H9 (cell line): ENCODE results near the gene HOXD4. TPM values are rescaled to one million over a fixed set of nuclear protein-coding genes. Genes with fewer than 3 reads are reported as not detected.

Experiments used
- DNase-seq: peaks from one replicate; pipeline ENCODE4 v3.0.0-alpha.2; 2017
- H2AFZ ChIP-seq: one replicate; pipeline ENCODE4 v1.6.1; 2013; ENCODE audit warnings: mild to moderate bottlenecking, low read length, control low read depth, moderate library complexity
- H2AK5ac ChIP-seq: 2 replicates; pipeline ENCODE4 v1.6.1; 2013; ENCODE audit warnings: low read length, control low read depth, mixed read lengths; ENCODE audit not compliant: insufficient read length
- H2BK120ac ChIP-seq: one replicate; pipeline ENCODE4 v1.6.1; 2013; ENCODE audit warnings: low read depth, mild to moderate bottlenecking, low read length, control low read depth, inconsistent platforms; ENCODE audit not compliant: poor library complexity, severe bottlenecking
- H2BK12ac ChIP-seq: 2 replicates; pipeline ENCODE4 v1.6.1; 2013; ENCODE audit warnings: low read length, control low read depth, mixed read lengths, low read depth; ENCODE audit not compliant: insufficient read length
- H2BK15ac ChIP-seq: 2 replicates; pipeline ENCODE4 v1.6.1; 2013; ENCODE audit warnings: low read depth, low read length, control low read depth
- H2BK20ac ChIP-seq: one replicate; pipeline ENCODE4 v1.6.1; 2013; ENCODE audit warnings: low read depth, mild to moderate bottlenecking, low read length, control low read depth, inconsistent platforms; ENCODE audit not compliant: poor library complexity, severe bottlenecking
- H2BK5ac ChIP-seq: 2 replicates; pipeline ENCODE4 v1.6.1; 2013; ENCODE audit warnings: low read length, control low read depth, mixed read lengths; ENCODE audit not compliant: insufficient read length
- H3K14ac ChIP-seq: 2 replicates; pipeline ENCODE4 v1.6.1; 2013; ENCODE audit warnings: low read length, control low read depth; ENCODE audit not compliant: insufficient read depth
- H3K18ac ChIP-seq: 2 replicates; pipeline ENCODE4 v1.6.1; 2013; ENCODE audit warnings: low read depth, mild to moderate bottlenecking, mixed read lengths, low read length, control low read depth; ENCODE audit not compliant: insufficient read length
- H3K23ac ChIP-seq: 2 replicates; pipeline ENCODE4 v1.6.1; 2013; ENCODE audit warnings: low read length, control low read depth, mixed read lengths, low read depth; ENCODE audit not compliant: insufficient read length
- H3K23me2 ChIP-seq: 2 replicates; pipeline ENCODE4 v1.6.1; 2013; ENCODE audit warnings: low read depth, mild to moderate bottlenecking, mixed read lengths, low read length, control low read depth; ENCODE audit not compliant: insufficient read length, poor library complexity, severe bottlenecking
- H3K27ac ChIP-seq: 2 replicates; pipeline ENCODE4 v1.5.1; 2013; ENCODE audit warnings: low read length, control low read depth, mixed read lengths, low read depth; ENCODE audit not compliant: insufficient read length
- H3K27me3 ChIP-seq: 2 replicates; pipeline ENCODE4 v1.6.1; 2013; ENCODE audit warnings: low read length, control low read depth, inconsistent platforms; ENCODE audit not compliant: insufficient read depth
- H3K4ac ChIP-seq: 2 replicates; pipeline ENCODE4 v1.6.1; 2013; ENCODE audit warnings: low read depth, mild to moderate bottlenecking, control low read depth, inconsistent platforms, low read length, moderate library complexity
- H3K4me1 ChIP-seq: 2 replicates; pipeline ENCODE4 v1.6.1; 2013; ENCODE audit warnings: low read length, control low read depth, inconsistent platforms; ENCODE audit not compliant: insufficient read depth
- H3K4me2 ChIP-seq: 2 replicates; pipeline ENCODE4 v1.6.1; 2013; ENCODE audit warnings: low read length, control low read depth, mixed read lengths; ENCODE audit not compliant: insufficient read length, insufficient read depth
- H3K56ac ChIP-seq: 2 replicates; pipeline ENCODE4 v1.6.1; 2013; ENCODE audit warnings: low read depth, mild to moderate bottlenecking, mixed read lengths, low read length, control low read depth; ENCODE audit not compliant: insufficient read length
- H3K79me1 ChIP-seq: 2 replicates; pipeline ENCODE4 v1.6.1; 2013; ENCODE audit warnings: low read depth, mild to moderate bottlenecking, moderate library complexity, low read length, control low read depth, inconsistent platforms; ENCODE audit not compliant: insufficient read depth, poor library complexity, severe bottlenecking
- H3K79me2 ChIP-seq: 2 replicates; pipeline ENCODE4 v1.6.1; 2013; ENCODE audit warnings: low read length, control low read depth, inconsistent platforms; ENCODE audit not compliant: insufficient read depth
- H3K9ac ChIP-seq: 2 replicates; pipeline ENCODE4 v1.6.1; 2013; ENCODE audit warnings: low read length, control low read depth, mixed read lengths; ENCODE audit not compliant: insufficient read length; ENCODE audit errors: extremely low read depth
- H3K9me3 ChIP-seq: one replicate; pipeline ENCODE4 v1.6.1; 2013; ENCODE audit warnings: low read depth, low read length, inconsistent platforms; ENCODE audit not compliant: control insufficient read depth
- H3T11ph ChIP-seq: one replicate; pipeline ENCODE4 v1.6.1; 2013; ENCODE audit warnings: mild to moderate bottlenecking, low read length, control low read depth, inconsistent platforms
- H4K20me1 ChIP-seq: one replicate; pipeline ENCODE4 v1.6.1; 2013; ENCODE audit not compliant: control insufficient read depth, insufficient read length, insufficient read depth
- H4K5ac ChIP-seq: 2 replicates; pipeline ENCODE4 v1.6.1; 2013; ENCODE audit warnings: low read depth, mild to moderate bottlenecking, mixed read lengths, low read length, control low read depth; ENCODE audit not compliant: insufficient read length
- H4K8ac ChIP-seq: replicated peaks from 2 replicates; pipeline ENCODE4 v1.6.1; 2013; ENCODE audit warnings: low read length, control low read depth, mixed read lengths, low read depth; ENCODE audit not compliant: insufficient read length
- H4K91ac ChIP-seq: 2 replicates; pipeline ENCODE4 v1.6.1; 2013; ENCODE audit warnings: low read depth, mild to moderate bottlenecking, moderate library complexity, mixed read lengths, low read length, control low read depth; ENCODE audit not compliant: insufficient read length
- H3K27ac Mint-ChIP-seq, 3 experiments: 2 replicates in 2 of 3; 3 replicates in 1 of 3; pipeline ENCODE4 v1.8.0; 2020 to 2021; ENCODE audit warnings: mixed read lengths in 3 of 3, mild to moderate bottlenecking in 1 of 3, moderate library complexity in 1 of 3
- H3K27me3 Mint-ChIP-seq: 2 replicates; pipeline ENCODE4 v1.8.0; 2021; ENCODE audit warnings: low read depth, mild to moderate bottlenecking, moderate library complexity, mixed read lengths
- H3K36me3 Mint-ChIP-seq, 3 experiments: 2 replicates in 2 of 3; 3 replicates in 1 of 3; pipeline ENCODE4 v1.8.0; 2020 to 2021; ENCODE audit warnings: low read depth in 3 of 3, mixed read lengths in 3 of 3; ENCODE audit not compliant: insufficient read depth in 1 of 3
- H3K4me1 Mint-ChIP-seq, 2 experiments: 2 replicates each; pipeline ENCODE4 v1.8.0; 2020; ENCODE audit warnings: mixed read lengths in 2 of 2
- H3K4me3 Mint-ChIP-seq, 2 experiments: 2 replicates in 1 of 2; 3 replicates in 1 of 2; pipeline ENCODE4 v1.8.0; 2020 to 2021; ENCODE audit warnings: mild to moderate bottlenecking in 2 of 2, mixed read lengths in 2 of 2, moderate library complexity in 1 of 2
- H3K9me3 Mint-ChIP-seq, 2 experiments: 2 replicates in 1 of 2; 3 replicates in 1 of 2; pipeline ENCODE4 v1.8.0; 2020; ENCODE audit warnings: mild to moderate bottlenecking in 2 of 2, mixed read lengths in 2 of 2, moderate library complexity in 1 of 2
- CTCF ChIP-seq: fragments of 200-600 bp; sonication (generic); conservative IDR thresholded peaks from 3 replicates; pipeline ENCODE4 v1.8.0; 2021; ENCODE audit warnings: antibody characterized with exemption, mild to moderate bottlenecking
- whole genome bisulfite sequencing: extraction: QIAGEN DNeasy Blood & Tissue Kit; methylation state at CpG from one replicate; pipeline ENCODE4 v1.1.7; 2013; ENCODE audit warnings: missing lambda C conversion rate, low lambda C conversion rate, mixed read lengths; ENCODE audit not compliant: insufficient read length; ENCODE audit errors: extremely low coverage; 5-methylcytosine and 5-hydroxymethylcytosine counted together
- total RNA-seq: library from RNA; stranded (reverse); gene quantifications from 2 replicates; pipeline ENCODE4 v1.2.1, GENCODE V29; 2021

Gene HOXD4
- total RNA-seq, 1 experiment from 2014 or later: not detected

DNA sequence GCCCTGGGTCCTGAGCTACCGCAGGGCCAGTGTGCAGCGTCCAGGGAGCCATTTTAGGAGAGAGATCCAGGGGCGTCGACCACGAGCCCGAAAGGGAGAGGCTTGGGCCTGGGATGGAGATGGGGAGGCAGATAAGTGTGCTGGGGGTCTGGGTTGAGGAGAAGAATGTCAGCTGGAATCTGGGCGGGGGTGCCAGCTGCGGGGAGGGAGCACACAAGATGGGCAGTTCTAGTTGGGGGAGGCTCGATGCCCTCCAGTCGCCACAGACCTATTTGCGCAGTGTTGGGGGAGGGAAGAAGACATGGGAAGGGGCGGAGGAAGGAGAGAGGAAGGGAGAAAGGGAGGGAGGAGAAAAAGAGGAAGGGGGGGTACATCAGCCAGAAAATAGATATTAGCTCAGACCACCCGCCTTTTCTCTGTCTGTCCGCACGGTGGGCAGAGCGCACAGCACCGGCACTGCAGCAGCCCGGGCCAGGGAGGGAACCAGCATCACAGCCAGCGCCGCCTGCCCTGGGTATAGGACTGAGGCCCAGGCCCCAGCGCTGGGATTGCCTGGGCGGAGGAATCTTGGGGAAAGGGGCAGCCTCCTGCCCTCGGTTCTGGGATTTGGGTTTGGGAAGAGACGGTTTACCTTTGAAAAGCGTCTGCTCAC lies 46.1 kb upstream of the HOXD4 start:
- Histone ChIP-seq H3K23ac (no peak overlapping the region), H3T11ph (no peak overlapping the region), H2AFZ (no peak overlapping the region), H3K27ac (no peak overlapping the region), H3K56ac (no peak overlapping the region), H2BK12ac (no peak overlapping the region), H3K18ac (no peak overlapping the region), H3K9me3 (no peaks in the 10 kb centered on the region), H2BK5ac (no peak overlapping the region), H3K4me1 (no peaks in the 10 kb centered on the region), H3K79me1 (no peaks in the 10 kb centered on the region), H3K9ac (no peak overlapping the region), H2BK20ac (no peak overlapping the region), H4K91ac (no peak overlapping the region), H3K79me2 (no peaks in the 10 kb centered on the region), H4K20me1 (no peaks in the 10 kb centered on the region), H4K8ac (no peak overlapping the region), H3K4me2 (no peak overlapping the region), H2AK5ac (no peak overlapping the region), H3K4ac (no peak overlapping the region), H2BK15ac (no peak overlapping the region), H3K27me3 (peaks cover 93% of the 10 kb centered on the region), H2BK120ac (no peak overlapping the region), H3K23me2 (no peaks in the 10 kb centered on the region), H4K5ac (no peak overlapping the region), H3K14ac (no peak overlapping the region)
- Mint-ChIP-seq H3K9me3 (peaks cover 5 to 20% of the 10 kb centered on the region in 2 experiments), H3K4me3 (peak overlapping the region; percentile 2 to 75; a peak in 4 of 5 replicates), H3K36me3 (no peaks in the 10 kb centered on the region; a peak in 2 of 7 replicates), H3K4me1 (peaks cover 14 to 38% of the 10 kb centered on the region in 2 experiments), H3K27me3 (peaks cover 96% of the 10 kb centered on the region), H3K27ac (no peak overlapping the region; a peak in 1 of 7 replicates)
- DNase-seq: peak; percentile 51
- TF ChIP-seq CTCF: no peak
- WGBS: no CpG with 5 or more reads among the region's 25 CpGs
